ENCODE results near the gene GRM1.

Gene GRM1

DNA sequence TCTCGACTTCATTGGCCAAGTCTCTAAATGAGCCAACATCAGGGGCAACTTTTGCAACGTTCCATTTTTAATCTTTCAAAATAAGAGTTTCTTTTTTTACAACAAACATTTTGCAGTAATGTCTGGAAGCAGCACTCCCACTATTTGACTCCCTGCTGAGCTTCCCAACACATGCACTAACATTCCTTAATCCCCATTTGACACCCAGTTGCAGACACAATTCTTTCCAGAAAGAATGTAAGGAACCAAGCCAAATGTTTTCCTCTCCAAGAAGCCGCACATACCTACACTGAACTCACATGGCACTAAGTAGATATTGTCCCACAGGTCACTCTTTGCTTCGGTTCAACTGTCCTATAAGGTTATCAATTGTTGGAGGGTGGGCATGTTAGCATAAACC, 165.6 kb downstream of the GRM1 start:
- no peaks in the 10 kb centered on the region for H3K36me3 ChIP-seq (ENCODE audit: insufficient read depth, low read length)
- no peaks in the 10 kb centered on the region for H3K4me1 ChIP-seq (ENCODE audit: control insufficient read depth, insufficient read depth, low read length)
- H3K9ac ChIP-seq (ENCODE audit: low read depth, low read length): no peak overlapping the region
- H3K27me3 ChIP-seq (ENCODE audit: control insufficient read depth, insufficient read depth, low read length): no peaks in the 10 kb centered on the region
- no peaks in the 10 kb centered on the region for H3K9me3 ChIP-seq (replicated peaks; ENCODE audit: low read length)
- H3K4me3 ChIP-seq (ENCODE audit: low read length): no peak overlapping the region
- H3K4me2 ChIP-seq (ENCODE audit: low read length): no peak overlapping the region

DNA sequence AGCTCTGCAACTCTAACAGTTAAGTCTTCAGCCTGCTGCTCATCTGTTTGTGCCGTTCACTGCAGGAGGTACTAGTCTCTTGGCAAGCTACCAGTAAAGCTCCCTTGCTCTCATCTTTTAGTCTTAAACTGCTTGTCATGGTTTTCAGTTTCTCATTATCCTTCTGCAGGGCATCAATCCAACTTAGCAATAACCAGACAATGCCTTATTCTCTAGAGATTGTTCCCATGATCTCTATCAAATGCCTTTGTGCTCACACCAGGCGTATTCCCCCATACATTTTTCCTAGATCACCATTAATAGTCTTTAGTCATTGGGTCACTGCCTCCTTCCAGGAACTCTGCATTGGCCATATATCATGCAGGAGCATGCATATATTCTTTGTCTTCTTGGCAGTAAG, 171.3 kb downstream of the GRM1 start:
- Histone ChIP-seq H3K4me1 (ENCODE audit: control insufficient read depth, insufficient read depth, low read length) (no peaks in the 10 kb centered on the region), H3K4me2 (ENCODE audit: low read length) (no peak overlapping the region), H3K4me3 (ENCODE audit: low read length) (no peak overlapping the region), H3K9ac (ENCODE audit: low read depth, low read length) (no peak overlapping the region), H3K9me3 (replicated peaks; ENCODE audit: low read length) (no peaks in the 10 kb centered on the region), H3K36me3 (ENCODE audit: insufficient read depth, low read length) (no peaks in the 10 kb centered on the region), H3K27me3 (ENCODE audit: control insufficient read depth, insufficient read depth, low read length) (no peaks in the 10 kb centered on the region)

DNA sequence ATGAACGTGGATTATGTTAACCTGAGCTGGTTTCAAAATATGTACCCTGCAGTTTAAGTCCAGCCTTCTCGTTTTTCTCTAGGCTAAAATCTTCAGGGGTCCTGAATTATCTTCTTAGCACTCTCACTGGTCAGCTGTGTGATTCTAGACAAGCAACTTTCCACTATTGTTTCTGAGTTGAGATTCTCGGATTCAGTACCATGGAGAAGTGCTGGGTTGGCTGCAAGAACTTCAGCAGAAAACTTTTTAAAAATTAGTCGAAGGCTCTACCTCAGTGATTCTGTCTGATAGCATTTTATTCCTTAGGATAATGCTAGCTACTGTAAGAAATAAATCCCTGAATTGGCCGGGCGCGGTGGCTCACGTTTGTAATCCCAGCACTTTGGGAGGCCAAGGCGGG, 173.7 kb downstream of the GRM1 start:
- Histone ChIP-seq H3K27me3 (ENCODE audit: control insufficient read depth, insufficient read depth, low read length) (no peaks in the 10 kb centered on the region), H3K9ac (ENCODE audit: low read depth, low read length) (no peak overlapping the region), H3K9me3 (replicated peaks; ENCODE audit: low read length) (no peaks in the 10 kb centered on the region), H3K4me1 (ENCODE audit: control insufficient read depth, insufficient read depth, low read length) (no peaks in the 10 kb centered on the region), H3K36me3 (ENCODE audit: insufficient read depth, low read length) (no peaks in the 10 kb centered on the region), H3K4me3 (ENCODE audit: low read length) (no peak overlapping the region), H3K4me2 (ENCODE audit: low read length) (no peak overlapping the region)

DNA sequence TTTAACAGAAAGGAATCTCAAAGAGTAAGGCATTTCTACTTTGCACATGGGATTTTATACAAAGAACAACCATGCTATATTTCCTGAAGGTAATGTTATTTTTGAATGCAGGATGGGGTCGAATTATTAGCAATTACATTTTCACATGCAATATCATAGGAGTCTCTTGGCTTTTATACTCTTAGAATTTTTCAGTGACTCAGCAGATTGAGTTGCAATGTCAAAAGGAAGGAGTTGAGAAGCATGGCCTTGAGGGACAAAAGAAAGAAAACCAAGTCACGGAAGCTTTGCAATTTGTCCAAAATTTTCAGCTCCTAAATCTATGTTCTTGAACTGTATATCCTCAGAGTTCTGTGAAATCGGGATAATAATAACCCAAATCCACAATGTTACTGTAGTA, 181.1 kb downstream of the GRM1 start:
- H3K9me3 ChIP-seq (replicated peaks; ENCODE audit: low read length): no peaks in the 10 kb centered on the region
- no peak overlapping the region for H3K9ac ChIP-seq (ENCODE audit: low read depth, low read length)
- H3K4me2 ChIP-seq (ENCODE audit: low read length): no peak overlapping the region
- H3K36me3 ChIP-seq (ENCODE audit: insufficient read depth, low read length): no peaks in the 10 kb centered on the region
- no peaks in the 10 kb centered on the region for H3K27me3 ChIP-seq (ENCODE audit: control insufficient read depth, insufficient read depth, low read length)
- no peak overlapping the region for H3K4me3 ChIP-seq (ENCODE audit: low read length)
- no peaks in the 10 kb centered on the region for H3K4me1 ChIP-seq (ENCODE audit: control insufficient read depth, insufficient read depth, low read length)

DNA sequence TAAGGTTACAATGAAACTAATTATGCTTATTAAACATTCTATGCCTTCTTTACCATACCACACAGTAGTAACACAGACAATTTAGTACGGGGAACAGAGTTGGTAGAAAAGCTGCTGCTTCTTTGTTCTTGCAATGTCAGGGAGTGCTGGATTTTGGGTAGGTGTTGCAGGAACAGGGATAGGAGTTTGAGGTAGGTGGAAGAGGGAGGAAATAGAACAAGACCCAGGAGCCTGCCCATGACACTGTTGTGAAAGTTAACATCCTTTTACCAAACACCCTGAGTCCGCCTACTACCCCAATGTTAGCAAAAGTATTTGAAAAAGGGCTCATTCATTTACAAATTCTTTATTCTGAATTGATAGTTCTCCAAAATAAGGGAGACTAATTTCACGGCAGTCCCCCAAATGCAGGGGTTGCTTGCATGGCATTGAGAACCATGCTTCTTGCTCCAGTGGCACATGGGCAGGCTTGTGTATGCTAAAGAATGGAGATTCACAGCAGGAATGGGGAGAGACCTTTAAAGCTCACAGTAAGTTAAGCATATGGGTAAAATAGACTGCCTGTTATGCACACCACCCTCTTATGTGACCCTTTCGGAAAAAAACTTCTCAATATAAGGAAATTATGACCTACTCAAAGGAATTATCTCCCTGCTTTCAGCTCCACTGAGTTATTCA, 181.7 kb downstream of the GRM1 start:
- Histone ChIP-seq H3K36me3 (ENCODE audit: insufficient read depth, low read length) (no peaks in the 10 kb centered on the region), H3K9ac (ENCODE audit: low read depth, low read length) (no peak overlapping the region), H3K27me3 (ENCODE audit: control insufficient read depth, insufficient read depth, low read length) (no peaks in the 10 kb centered on the region), H3K4me3 (ENCODE audit: low read length) (no peak overlapping the region), H3K4me1 (ENCODE audit: control insufficient read depth, insufficient read depth, low read length) (no peaks in the 10 kb centered on the region), H3K4me2 (ENCODE audit: low read length) (no peak overlapping the region), H3K9me3 (replicated peaks; ENCODE audit: low read length) (no peaks in the 10 kb centered on the region)

DNA sequence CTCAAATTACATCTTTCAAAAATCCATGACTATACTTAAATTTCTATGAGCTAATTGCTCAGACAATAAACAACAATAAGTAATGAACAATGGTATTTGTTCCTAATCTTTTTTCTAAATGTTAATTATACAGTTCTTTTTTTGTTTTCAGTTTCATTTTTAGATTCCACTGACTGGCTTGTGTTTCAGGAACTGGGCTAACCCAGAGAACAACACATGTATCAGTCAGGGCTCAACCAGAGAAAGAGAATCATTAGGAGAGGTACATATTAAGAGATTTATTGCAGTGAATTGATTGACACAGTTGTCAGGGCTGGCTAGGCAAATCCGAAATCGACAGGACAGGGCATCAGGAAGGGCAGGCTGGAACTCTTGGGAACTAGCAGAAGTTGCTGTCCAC, 182.8 kb downstream of the GRM1 start:
- no peaks in the 10 kb centered on the region for H3K4me1 ChIP-seq (ENCODE audit: control insufficient read depth, insufficient read depth, low read length)
- no peak overlapping the region for H3K4me3 ChIP-seq (ENCODE audit: low read length)
- H3K4me2 ChIP-seq (ENCODE audit: low read length): no peak overlapping the region
- H3K36me3 ChIP-seq (ENCODE audit: insufficient read depth, low read length): no peaks in the 10 kb centered on the region
- no peak overlapping the region for H3K9ac ChIP-seq (ENCODE audit: low read depth, low read length)
- H3K9me3 ChIP-seq (replicated peaks; ENCODE audit: low read length): no peaks in the 10 kb centered on the region
- no peaks in the 10 kb centered on the region for H3K27me3 ChIP-seq (ENCODE audit: control insufficient read depth, insufficient read depth, low read length)

DNA sequence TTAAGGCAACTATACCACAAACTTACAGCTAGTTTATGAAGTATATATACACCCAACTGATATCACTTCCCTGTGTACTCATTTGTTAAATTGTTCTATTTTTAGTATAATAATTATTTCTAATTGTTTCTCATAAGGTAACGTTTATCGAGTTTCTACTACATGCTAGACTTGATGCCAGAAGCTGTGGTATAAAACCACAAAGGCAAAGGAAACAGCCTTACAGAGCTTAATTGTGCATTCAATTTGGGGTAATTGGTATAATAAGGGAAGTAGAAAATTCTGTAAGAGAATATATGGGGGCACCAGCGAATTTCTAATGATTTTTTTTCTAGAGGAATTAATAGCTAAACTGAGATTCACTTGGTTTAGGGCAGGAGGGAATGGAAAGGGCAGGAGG, 183.9 kb downstream of the GRM1 start:
- Histone ChIP-seq H3K9me3 (replicated peaks; ENCODE audit: low read length) (no peaks in the 10 kb centered on the region), H3K9ac (ENCODE audit: low read depth, low read length) (no peak overlapping the region), H3K27me3 (ENCODE audit: control insufficient read depth, insufficient read depth, low read length) (no peaks in the 10 kb centered on the region), H3K4me1 (ENCODE audit: control insufficient read depth, insufficient read depth, low read length) (no peaks in the 10 kb centered on the region), H3K4me3 (ENCODE audit: low read length) (no peak overlapping the region), H3K36me3 (ENCODE audit: insufficient read depth, low read length) (no peaks in the 10 kb centered on the region), H3K4me2 (ENCODE audit: low read length) (no peak overlapping the region)

DNA sequence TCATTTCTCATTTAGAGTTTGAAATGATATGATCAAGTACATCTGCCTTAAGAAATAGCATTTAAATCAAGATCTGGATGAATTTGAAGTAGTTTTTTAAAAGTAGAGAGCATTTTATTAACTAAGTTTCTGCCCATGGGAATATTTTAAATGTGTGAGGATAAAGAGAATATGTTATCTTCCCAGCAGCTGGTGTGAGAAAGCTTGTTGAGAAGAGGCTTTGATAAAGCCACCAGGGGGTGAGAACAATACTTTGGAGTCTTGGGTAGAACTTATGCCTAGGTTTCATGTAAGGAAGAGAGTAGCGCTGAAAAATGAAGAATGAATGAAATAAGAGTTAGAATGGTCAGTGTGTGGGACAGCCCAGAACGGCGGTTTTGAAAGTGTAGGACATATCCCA, 190.2 kb downstream of the GRM1 start:
- Histone ChIP-seq H3K4me2 (ENCODE audit: low read length) (no peak overlapping the region), H3K4me1 (ENCODE audit: control insufficient read depth, insufficient read depth, low read length) (no peaks in the 10 kb centered on the region), H3K36me3 (ENCODE audit: insufficient read depth, low read length) (no peaks in the 10 kb centered on the region), H3K27me3 (ENCODE audit: control insufficient read depth, insufficient read depth, low read length) (no peaks in the 10 kb centered on the region), H3K9ac (ENCODE audit: low read depth, low read length) (no peak overlapping the region), H3K9me3 (replicated peaks; ENCODE audit: low read length) (no peaks in the 10 kb centered on the region), H3K4me3 (ENCODE audit: low read length) (no peak overlapping the region)

DNA sequence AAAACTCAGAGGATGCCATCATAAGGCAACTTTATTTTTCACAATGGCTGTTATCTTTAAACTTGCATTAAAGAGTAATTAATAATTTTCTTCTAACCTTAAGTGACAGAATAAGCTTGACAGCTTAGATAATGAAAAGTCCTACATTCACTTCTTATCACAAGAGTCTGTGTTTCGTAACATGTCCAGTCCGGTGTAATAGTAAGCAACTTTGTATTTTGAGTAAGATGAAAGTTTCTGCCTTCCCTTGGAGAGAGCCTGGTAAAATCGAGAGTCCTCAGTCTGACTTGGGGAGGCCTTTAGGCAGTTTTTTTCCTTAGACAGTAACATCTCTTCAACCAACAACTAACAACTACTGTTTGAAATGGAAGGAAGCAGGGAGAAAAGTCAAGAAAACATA, 195.6 kb downstream of the GRM1 start:
- no peaks in the 10 kb centered on the region for H3K4me1 ChIP-seq (ENCODE audit: control insufficient read depth, insufficient read depth, low read length)
- H3K27me3 ChIP-seq (ENCODE audit: control insufficient read depth, insufficient read depth, low read length): no peaks in the 10 kb centered on the region
- H3K9ac ChIP-seq (ENCODE audit: low read depth, low read length): no peak overlapping the region
- no peaks in the 10 kb centered on the region for H3K9me3 ChIP-seq (replicated peaks; ENCODE audit: low read length)
- no peaks in the 10 kb centered on the region for H3K36me3 ChIP-seq (ENCODE audit: insufficient read depth, low read length)
- H3K4me2 ChIP-seq (ENCODE audit: low read length): no peak overlapping the region
- H3K4me3 ChIP-seq (ENCODE audit: low read length): no peak overlapping the region

DNA sequence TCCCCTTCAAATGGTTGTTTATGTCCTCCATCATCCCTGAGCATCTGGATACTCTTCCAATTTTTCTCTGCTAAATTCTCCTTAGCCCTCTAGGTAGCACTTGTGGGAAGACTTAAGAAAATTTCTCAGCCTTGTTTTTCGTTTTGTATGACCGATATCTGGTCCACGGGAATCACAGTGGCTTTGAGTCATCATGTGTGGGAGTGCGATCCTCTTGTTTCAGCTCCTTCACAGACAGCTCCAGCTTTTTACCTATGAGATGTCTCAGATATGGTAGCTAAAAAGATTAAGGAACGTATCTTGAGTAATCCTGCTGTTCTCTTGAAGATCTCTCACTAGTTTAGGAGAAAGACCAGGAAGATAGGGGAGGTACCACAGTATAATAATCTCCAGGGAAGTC, 196.1 kb downstream of the GRM1 start:
- no peak overlapping the region for H3K4me2 ChIP-seq (ENCODE audit: low read length)
- H3K9me3 ChIP-seq (replicated peaks; ENCODE audit: low read length): no peaks in the 10 kb centered on the region
- no peak overlapping the region for H3K9ac ChIP-seq (ENCODE audit: low read depth, low read length)
- no peaks in the 10 kb centered on the region for H3K27me3 ChIP-seq (ENCODE audit: control insufficient read depth, insufficient read depth, low read length)
- no peak overlapping the region for H3K4me3 ChIP-seq (ENCODE audit: low read length)
- no peaks in the 10 kb centered on the region for H3K4me1 ChIP-seq (ENCODE audit: control insufficient read depth, insufficient read depth, low read length)
- no peaks in the 10 kb centered on the region for H3K36me3 ChIP-seq (ENCODE audit: insufficient read depth, low read length)

DNA sequence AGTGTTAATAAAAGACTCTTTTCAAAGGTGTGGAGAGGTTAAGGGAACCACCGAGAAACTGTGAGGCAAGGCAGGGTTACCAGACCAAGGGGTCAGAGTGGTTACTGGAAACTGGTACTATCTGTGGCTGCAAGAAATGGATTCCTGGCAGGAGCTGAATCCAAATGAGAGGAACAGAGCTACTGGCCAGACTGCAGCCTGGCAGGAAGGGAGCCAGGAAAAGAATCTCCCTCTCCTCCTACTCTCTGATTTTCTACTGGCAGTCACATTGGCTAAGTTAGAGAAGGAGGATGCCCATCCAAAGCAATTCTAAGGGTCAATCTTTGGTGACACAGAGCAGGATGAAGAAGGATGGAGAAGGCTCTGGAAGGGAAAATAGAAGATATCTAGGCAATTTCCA, 211.5 kb downstream of the GRM1 start:
- Histone ChIP-seq H3K4me2 (ENCODE audit: low read length) (no peak overlapping the region), H3K27me3 (ENCODE audit: control insufficient read depth, insufficient read depth, low read length) (no peaks in the 10 kb centered on the region), H3K9ac (ENCODE audit: low read depth, low read length) (no peak overlapping the region), H3K4me1 (ENCODE audit: control insufficient read depth, insufficient read depth, low read length) (no peaks in the 10 kb centered on the region), H3K9me3 (replicated peaks; ENCODE audit: low read length) (no peaks in the 10 kb centered on the region), H3K4me3 (ENCODE audit: low read length) (no peak overlapping the region), H3K36me3 (ENCODE audit: insufficient read depth, low read length) (no peaks in the 10 kb centered on the region)

DNA sequence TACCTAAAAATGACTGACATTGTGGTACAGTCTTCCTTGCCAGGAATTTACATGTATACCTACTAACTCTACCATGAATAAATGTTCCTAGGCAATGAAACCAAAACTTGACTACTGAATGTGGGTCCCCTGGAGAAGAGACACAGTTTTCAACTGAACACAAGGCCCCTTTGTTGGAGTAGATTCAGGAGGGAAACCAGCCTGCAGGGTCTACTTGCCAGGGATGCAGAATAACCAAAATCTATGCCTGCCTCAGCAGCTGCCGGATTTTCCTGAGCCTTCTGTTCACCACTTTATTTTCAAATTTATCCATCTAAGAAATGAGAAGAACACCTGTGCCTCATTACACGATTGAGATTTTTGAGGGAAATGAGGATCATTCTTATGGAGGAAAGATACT, 211.9 kb downstream of the GRM1 start:
- Histone ChIP-seq H3K4me3 (ENCODE audit: low read length) (no peak overlapping the region), H3K9ac (ENCODE audit: low read depth, low read length) (no peak overlapping the region), H3K9me3 (replicated peaks; ENCODE audit: low read length) (no peaks in the 10 kb centered on the region), H3K4me1 (ENCODE audit: control insufficient read depth, insufficient read depth, low read length) (no peaks in the 10 kb centered on the region), H3K27me3 (ENCODE audit: control insufficient read depth, insufficient read depth, low read length) (no peaks in the 10 kb centered on the region), H3K4me2 (ENCODE audit: low read length) (no peak overlapping the region), H3K36me3 (ENCODE audit: insufficient read depth, low read length) (no peaks in the 10 kb centered on the region)
